HG02885 (cell line): ENCODE results near the gene ACSBG1.

ENCODE experiments used
- ATAC-seq: cut with Tn5 transposase; IDR thresholded peaks from one replicate; pipeline ENCODE4 v1.9.1; 2021; ENCODE audit warnings: mild to moderate bottlenecking; ENCODE audit not compliant: unreplicated experiment, poor library complexity

Gene ACSBG1

GRCh38 chr15:78224023-78224411 lies 10.3 kb downstream of the ACSBG1 start:
- no peak for ATAC-seq

- ATAC-seq = no peak
Observed at GRCh38 chr15:78223396-78224022, 10.9 kb downstream of the ACSBG1 start.

GRCh38 chr15:78222745-78223395 lies 11.5 kb downstream of the ACSBG1 start:
- no peak for ATAC-seq

- ATAC-seq = no peak
Observed at GRCh38 chr15:78220713-78221112, 13.7 kb downstream of the ACSBG1 start.

GRCh38 chr15:78216276-78217104 lies 17.9 kb downstream of the ACSBG1 start:
- no peak for ATAC-seq

- ATAC-seq = no peak
Observed at GRCh38 chr15:78213956-78214355, 20.4 kb downstream of the ACSBG1 start.

- no peak for ATAC-seq
Observed at GRCh38 chr15:78213425-78213750, 21.0 kb downstream of the ACSBG1 start.

GRCh38 chr15:78212546-78213424 lies 21.6 kb downstream of the ACSBG1 start:
- ATAC-seq = no peak

GRCh38 chr15:78212008-78212407 lies 22.4 kb downstream of the ACSBG1 start:
- no peak for ATAC-seq

- ATAC-seq = no peak
Observed at GRCh38 chr15:78211189-78211921, 23.0 kb downstream of the ACSBG1 start.

- no peak for ATAC-seq
Observed at GRCh38 chr15:78210349-78210717, 24.0 kb downstream of the ACSBG1 start.

GRCh38 chr15:78209646-78210348 lies 24.6 kb downstream of the ACSBG1 start:
- no peak for ATAC-seq

GRCh38 chr15:78208887-78209645 lies 25.3 kb downstream of the ACSBG1 start:
- ATAC-seq = no peak

- no peak for ATAC-seq
Observed at GRCh38 chr15:78208341-78208844, 26.0 kb downstream of the ACSBG1 start.

GRCh38 chr15:78207641-78208340 lies 26.6 kb downstream of the ACSBG1 start:
- ATAC-seq = no peak

- no peak for ATAC-seq
Observed at GRCh38 chr15:78207110-78207458, 27.3 kb downstream of the ACSBG1 start.

- ATAC-seq = no peak
Observed at GRCh38 chr15:78206326-78207109, 27.8 kb downstream of the ACSBG1 start.
